ENCODE results near the gene RBM4. TPM values are rescaled to one million over a fixed set of nuclear protein-coding genes. Genes with fewer than 3 reads are reported as not detected.

The RBM4 gene, protein sequence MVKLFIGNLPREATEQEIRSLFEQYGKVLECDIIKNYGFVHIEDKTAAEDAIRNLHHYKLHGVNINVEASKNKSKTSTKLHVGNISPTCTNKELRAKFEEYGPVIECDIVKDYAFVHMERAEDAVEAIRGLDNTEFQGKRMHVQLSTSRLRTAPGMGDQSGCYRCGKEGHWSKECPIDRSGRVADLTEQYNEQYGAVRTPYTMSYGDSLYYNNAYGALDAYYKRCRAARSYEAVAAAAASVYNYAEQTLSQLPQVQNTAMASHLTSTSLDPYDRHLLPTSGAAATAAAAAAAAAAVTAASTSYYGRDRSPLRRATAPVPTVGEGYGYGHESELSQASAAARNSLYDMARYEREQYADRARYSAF
- total RNA-seq: 124 and 173 TPM in 2 replicates

DNA sequence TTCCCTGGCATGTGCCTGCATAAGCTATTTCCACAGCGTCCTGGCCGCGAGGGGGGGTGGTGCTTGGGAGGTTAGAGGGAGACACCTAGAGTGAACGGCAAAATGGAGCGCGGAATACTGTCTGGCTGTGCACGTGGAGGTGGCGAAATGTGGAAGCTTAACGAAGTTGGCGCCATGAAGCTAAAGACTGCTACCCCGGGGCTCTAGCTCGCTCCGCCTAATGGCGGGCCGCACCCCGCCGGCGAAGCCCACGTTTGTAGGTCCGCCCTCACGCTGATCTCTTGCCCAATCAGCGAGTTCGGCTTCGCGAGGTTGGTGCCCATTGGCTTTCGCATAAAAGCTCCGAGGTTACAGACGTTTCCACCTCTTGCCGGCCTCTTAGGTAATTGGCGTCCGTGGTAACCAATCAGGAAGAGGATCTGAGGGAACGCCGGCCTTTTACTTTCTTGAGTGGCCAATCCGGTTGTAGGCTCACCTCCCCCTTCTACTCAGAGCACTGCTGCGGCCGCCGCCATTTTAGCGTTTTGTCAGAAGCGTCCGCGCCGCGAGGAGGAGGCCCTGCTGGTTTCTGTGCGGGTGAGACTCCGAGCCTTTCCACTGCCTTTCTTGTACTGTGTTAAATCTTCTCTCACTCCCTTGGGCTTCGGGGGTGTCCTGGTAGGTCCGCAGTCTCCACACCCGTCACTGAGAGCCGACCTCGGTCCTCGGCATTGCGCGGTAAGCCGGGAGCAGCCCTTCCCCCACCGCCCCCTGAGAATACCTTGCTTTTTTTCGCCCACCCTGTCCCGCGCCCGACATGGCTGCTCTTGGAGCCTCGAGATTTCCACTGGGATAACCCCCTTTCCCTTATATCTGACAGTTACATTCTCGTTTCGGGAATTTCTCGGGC lies at the start of gene RBM4:
Gene RBM4 (plus strand): TSS at position 527 of the 889 bp plus-strand sequence. CDS start 1,009 bp downstream, outside the sequence.

DNA sequence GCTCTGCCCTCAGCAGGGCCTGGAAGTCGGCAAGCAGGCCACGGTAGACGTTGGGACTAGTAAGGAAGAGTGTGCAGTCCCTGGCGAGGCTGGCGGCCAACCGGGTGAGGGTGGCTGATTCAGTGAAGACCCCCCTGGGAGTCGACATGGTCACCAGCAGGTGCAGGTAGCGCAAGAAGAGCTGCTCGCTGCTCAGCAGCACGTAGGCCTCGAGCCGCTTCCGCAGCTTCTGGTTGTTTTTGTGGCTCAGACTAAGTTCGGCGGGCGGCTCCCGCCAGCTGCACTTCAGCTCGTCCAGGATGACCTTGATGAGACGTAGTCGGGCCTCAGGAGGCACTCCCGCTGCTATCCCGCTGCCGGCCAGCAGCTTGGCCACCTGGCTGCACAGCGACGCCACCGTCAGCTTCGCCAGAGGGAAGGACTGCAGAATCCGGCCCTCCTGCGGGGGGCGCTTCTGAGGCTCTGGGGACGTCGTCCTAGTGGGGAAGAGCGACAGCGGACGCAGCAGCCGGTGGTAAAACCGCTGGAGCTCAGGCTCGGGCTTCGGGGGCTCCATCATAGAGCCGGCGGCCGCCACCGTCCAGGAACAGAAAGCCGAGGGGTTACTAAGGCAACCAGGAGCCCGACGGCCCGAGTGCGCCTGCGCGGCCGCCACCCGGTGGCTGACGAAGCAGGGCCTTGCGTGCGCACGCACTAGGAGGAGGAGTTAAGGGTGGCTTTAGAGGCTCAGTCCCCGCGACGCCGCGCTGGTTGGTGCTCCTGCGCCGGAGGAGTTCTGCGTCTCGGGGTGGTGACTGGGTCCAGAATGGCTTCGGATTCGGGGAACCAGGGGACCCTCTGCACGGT lies 45.8 kb upstream of the RBM4 start, which contains the start of the genes CCDC87 and CCS:
Gene CCDC87 (minus strand): TSS at position 607 of the 846 bp plus-strand sequence. CDS start 48 bp downstream, at position 559.
Gene CCS (plus strand): TSS at position 729 of the 846 bp plus-strand sequence. CDS start 77 bp downstream, at position 806.

DNA sequence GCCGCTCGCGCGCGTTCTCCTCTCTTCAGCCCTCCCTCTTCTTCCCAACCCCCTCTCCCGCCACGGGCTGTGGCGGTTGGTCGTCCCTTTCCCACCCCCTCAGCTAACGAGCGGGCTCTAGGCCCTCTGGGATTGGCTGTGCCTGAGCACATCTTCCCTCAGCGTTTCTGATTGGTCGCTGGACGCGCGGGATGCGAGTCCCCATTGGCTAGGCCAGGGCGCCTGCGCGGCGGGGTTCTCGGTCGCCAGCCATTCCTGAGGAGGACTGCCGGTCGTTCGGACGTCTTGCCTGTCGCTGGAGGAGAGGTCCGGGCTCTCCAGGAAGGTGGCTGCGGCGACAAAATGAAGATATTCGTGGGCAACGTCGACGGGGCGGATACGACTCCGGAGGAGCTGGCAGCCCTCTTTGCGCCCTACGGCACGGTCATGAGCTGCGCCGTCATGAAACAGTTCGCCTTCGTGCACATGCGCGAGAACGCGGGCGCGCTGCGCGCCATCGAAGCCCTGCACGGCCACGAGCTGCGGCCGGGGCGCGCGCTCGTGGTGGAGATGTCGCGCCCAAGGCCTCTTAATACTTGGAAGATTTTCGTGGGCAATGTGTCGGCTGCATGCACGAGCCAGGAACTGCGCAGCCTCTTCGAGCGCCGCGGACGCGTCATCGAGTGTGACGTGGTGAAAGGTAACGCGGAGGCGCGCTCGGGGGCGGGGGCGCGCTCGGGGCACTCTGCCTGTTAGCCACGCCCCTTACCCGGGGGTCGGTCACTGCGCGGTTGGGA lies 21.9 kb upstream of the RBM4 start, which contains the start of gene RBM14:
Gene RBM14 (plus strand): TSS at position 252 of the 776 bp plus-strand sequence. CDS start 91 bp downstream, at position 343.

DNA sequence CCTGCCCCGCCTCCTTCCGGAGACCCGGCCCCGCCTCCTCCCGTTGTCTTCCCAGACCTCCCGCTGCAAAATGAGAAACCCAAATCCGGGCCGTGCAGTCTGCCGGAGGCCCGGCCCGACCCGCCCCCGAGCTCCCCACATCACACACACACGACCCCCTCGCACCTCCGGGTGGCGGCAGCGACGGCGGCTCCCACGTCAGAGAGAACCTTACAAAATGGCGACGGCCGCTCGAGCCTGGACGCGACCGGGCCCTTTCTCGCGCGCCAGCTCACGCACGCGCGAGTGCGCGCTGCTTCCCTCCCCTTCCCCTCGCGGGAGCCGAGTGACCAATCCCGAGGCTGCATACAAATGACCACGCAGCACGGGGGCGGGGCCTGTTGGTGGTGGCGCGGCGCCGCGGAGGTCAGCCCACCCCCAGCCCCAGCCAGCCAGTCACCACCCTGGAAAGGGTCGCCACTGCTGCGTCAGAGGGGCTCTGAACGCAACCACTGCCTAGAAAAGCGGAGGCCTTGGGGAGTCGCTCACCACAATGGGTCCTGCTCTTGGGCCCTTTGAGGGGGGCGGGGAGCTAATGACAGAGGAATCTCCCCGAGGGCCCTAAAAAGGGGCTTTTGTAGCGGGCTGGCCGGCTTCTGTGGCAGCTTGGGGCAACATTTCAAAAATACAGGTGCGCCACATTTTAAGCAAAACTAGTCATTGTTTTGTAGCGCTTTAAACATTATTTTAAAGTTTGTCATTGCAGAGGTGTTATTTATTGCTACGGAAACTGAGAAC lies 39.3 kb downstream of the RBM4 start, which contains the start of gene RBM4B:
Gene RBM4B (minus strand): TSS at position 289 of the 777 bp plus-strand sequence. CDS start 808 bp downstream, outside the sequence.

Other genes with a start within 250 kb of the RBM4 start
- not detected in 2 replicates for gene NPAS4, start 217.7 kb upstream of the RBM4 start, total RNA-seq
- gene MRPL11, start 199.9 kb upstream of the RBM4 start, total RNA-seq: 24.1 and 36.6 TPM in 2 replicates
- gene PELI3, start 171.8 kb upstream of the RBM4 start, total RNA-seq: 8.5 and 9.9 TPM in 2 replicates
- 43.9 and 68.2 TPM in 2 replicates for gene DPP3, start 158.3 kb upstream of the RBM4 start, total RNA-seq
- gene BBS1, start 128.1 kb upstream of the RBM4 start, total RNA-seq: 20.4 and 28.7 TPM in 2 replicates
- 17.1 and 33.2 TPM in 2 replicates for gene ZDHHC24, start 92.7 kb upstream of the RBM4 start, total RNA-seq
- gene ACTN3, start 91.8 kb upstream of the RBM4 start, total RNA-seq: under 0.01 TPM in 2 replicates
- 65.9 and 72.4 TPM in 2 replicates for gene CTSF, start 70.1 kb upstream of the RBM4 start, total RNA-seq
- gene CCDC87, start 45.6 kb upstream of the RBM4 start, total RNA-seq: 0.16 TPM in 1 of 2 replicates, not detected in the other
- gene CCS, start 45.5 kb upstream of the RBM4 start, total RNA-seq: 43.7 and 50.4 TPM in 2 replicates
- 21.3 and 29.2 TPM in 2 replicates for gene RBM14, start 22.1 kb upstream of the RBM4 start, total RNA-seq
- gene RBM4B, start 39.2 kb downstream of the RBM4 start, total RNA-seq: 13.0 and 16.2 TPM in 2 replicates
- gene SPTBN2, start 90.5 kb downstream of the RBM4 start, total RNA-seq: 0.16 TPM in 1 of 2 replicates, not detected in the other
- gene RCE1, start 204.7 kb downstream of the RBM4 start, total RNA-seq: 14.8 and 15.9 TPM in 2 replicates
- gene LRFN4, start 218.4 kb downstream of the RBM4 start, total RNA-seq: 17.3 and 18.1 TPM in 2 replicates

Measured in cardiac atrium fibroblast (primary cell).